ENCODE measurements around the gene SELENON. TPM values are rescaled to one million over a fixed set of nuclear protein-coding genes. Genes with fewer than 3 reads are reported as not detected.
A peak's percentile ranks its signal among the peaks of the same experiment; 100 is the strongest.

Gene SELENON
- total RNA-seq, 1 donor from 2014 or later: 87.1 TPM

DNA sequence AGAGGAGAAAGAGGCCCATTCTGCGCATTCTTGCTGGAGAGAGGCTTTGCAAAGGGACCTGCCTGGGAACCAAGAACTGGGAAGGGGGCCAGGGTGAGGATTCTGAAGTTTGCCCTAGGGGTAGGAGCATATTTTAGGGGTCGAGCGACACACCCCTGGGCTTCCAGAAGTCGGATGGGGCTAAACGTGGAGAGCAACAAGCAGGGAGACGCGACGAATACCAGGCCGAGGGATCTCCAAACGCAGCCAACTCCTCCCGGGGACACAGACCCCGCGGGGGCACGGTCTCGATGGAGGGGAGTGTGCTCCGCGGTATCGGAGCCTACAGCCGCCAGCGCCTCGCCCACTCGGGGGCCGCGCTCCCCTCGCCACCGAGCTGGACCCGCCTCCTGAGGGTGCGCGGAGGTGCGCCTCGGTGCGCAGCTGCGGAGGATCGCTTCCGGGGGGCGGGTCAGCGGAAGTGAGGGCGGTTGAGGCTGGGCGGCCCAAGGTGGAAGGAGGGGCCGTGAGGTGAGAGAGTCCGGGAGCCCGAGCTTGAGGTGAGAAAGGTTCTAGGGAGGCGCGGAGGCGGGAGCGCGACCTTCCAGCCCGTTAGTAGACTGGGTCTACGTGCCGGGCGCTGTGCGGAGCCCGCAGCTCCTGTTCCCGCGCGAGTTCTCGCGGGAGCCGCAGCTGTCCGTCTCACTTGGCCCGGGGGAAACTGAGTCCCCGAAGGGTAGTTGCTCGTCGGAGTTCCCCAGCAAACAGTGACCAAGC lies 19.7 kb downstream of the SELENON start, which contains the start of gene MTFR1L:
Gene MTFR1L (plus strand): TSS at position 464 of the 756 bp plus-strand sequence. CDS start 3,151 bp downstream, outside the sequence.
- TF ChIP-seq, protein P1, sequence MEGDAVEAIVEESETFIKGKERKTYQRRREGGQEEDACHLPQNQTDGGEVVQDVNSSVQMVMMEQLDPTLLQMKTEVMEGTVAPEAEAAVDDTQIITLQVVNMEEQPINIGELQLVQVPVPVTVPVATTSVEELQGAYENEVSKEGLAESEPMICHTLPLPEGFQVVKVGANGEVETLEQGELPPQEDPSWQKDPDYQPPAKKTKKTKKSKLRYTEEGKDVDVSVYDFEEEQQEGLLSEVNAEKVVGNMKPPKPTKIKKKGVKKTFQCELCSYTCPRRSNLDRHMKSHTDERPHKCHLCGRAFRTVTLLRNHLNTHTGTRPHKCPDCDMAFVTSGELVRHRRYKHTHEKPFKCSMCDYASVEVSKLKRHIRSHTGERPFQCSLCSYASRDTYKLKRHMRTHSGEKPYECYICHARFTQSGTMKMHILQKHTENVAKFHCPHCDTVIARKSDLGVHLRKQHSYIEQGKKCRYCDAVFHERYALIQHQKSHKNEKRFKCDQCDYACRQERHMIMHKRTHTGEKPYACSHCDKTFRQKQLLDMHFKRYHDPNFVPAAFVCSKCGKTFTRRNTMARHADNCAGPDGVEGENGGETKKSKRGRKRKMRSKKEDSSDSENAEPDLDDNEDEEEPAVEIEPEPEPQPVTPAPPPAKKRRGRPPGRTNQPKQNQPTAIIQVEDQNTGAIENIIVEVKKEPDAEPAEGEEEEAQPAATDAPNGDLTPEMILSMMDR (IDR thresholded peaks at IDR 0.05; ENCODE audit: unreplicated experiment): no peak

DNA sequence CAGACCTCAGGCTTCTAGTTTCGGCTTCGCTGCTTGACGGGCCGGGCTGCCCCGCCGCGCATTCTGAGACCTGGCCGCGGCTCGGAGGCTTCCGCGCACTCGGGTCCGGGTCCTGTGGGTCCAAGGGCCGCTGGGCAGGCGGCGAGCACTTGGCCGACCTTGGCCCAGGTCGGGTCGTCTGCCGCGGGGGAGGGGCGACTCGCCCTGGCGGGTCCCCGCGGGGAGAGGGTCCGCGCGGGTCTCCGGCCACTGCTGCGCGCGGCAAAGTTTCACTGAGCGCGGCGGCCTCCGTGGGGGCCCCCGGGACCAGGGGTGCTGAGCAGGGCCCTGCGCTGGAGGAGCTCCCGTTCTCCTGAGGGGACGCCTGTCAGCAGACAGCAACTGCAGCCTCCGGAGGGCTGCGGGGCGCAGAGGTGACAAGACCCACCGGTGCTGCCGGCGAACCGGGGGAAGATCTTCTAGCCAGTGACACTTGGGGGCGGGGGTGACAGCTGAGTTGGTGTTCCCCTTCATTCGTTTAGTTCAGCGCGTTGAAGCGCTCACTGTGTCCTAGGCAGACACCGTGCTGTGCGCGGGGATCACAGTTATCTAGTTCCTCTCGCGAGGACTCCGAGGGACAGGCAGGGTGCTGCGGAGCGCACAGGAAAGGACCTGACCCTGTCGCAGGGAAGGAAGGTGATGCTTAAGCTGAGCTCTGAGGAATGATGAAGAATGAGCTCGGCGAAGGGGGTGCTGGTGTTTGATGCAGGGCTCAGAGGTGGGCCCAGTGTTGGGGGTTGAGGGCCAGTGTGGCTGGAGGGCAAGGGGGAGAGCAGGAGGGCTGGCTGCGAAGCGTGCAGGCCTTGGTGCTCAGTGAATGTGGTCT lies 20.5 kb downstream of the SELENON start:
- TF ChIP-seq, protein P1 (IDR thresholded peaks at IDR 0.05; ENCODE audit: unreplicated experiment): no peak
- Mint-ChIP-seq H3K36me3 (ENCODE audit: insufficient read depth) (no peaks in the 10 kb centered on the region), H3K4me3 (ENCODE audit: low read depth) (peak overlapping the region; percentile 99), H3K27ac (peak overlapping the region; percentile 99), H3K27me3 (no peaks in the 10 kb centered on the region), H3K4me1 (ENCODE audit: low read depth) (peaks cover 26% of the 10 kb centered on the region), H3K9me3 (ENCODE audit: low read depth) (no peaks in the 10 kb centered on the region)
- no peak for DNase-seq (ENCODE audit: low spot score, unreplicated experiment)

More for the DNA sequence above, 19.7 kb downstream of the SELENON start, which contains the start of gene MTFR1L:
- peak; percentile 78 for DNase-seq (ENCODE audit: low spot score, unreplicated experiment)
- Mint-ChIP-seq H3K4me3 (ENCODE audit: low read depth) (peak within 1 kb of the TSS; percentile 99), H3K36me3 (ENCODE audit: insufficient read depth) (peaks cover 3% of the 10 kb centered on the region), H3K27me3 (no peaks in the 10 kb centered on the region), H3K27ac (peak within 1 kb of the TSS; percentile 99), H3K4me1 (ENCODE audit: low read depth) (peaks cover 26% of the 10 kb centered on the region), H3K9me3 (ENCODE audit: low read depth) (no peaks in the 10 kb centered on the region)

DNA sequence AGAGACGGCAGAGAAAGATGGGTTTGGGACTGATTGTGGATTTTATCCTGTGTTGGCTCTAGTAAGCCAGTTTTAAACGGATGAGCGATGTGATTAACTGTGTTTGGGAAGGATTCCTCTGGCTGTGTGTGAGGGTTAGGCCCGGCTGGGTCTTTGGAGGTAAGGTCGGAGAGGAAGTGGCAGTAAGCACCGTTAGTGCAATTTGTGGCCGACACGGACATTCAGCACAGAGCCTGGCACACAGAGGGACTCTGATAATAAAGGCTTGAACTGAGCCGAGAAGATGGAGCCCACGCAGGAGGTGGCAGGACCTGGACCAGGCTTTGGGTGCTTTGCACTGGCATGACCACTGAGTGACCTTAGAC lies 21.1 kb downstream of the SELENON start:
- Mint-ChIP-seq H3K27ac (peak overlapping the region; percentile 94), H3K4me1 (ENCODE audit: low read depth) (peaks cover 26% of the 10 kb centered on the region), H3K27me3 (no peaks in the 10 kb centered on the region), H3K9me3 (ENCODE audit: low read depth) (no peaks in the 10 kb centered on the region), H3K36me3 (ENCODE audit: insufficient read depth) (peaks cover under 1% of the 10 kb centered on the region), H3K4me3 (ENCODE audit: low read depth) (peak overlapping the region; percentile 88)
- DNase-seq (ENCODE audit: low spot score, unreplicated experiment): no peak
- TF ChIP-seq, protein P1 (IDR thresholded peaks at IDR 0.05; ENCODE audit: unreplicated experiment): no peak

DNA sequence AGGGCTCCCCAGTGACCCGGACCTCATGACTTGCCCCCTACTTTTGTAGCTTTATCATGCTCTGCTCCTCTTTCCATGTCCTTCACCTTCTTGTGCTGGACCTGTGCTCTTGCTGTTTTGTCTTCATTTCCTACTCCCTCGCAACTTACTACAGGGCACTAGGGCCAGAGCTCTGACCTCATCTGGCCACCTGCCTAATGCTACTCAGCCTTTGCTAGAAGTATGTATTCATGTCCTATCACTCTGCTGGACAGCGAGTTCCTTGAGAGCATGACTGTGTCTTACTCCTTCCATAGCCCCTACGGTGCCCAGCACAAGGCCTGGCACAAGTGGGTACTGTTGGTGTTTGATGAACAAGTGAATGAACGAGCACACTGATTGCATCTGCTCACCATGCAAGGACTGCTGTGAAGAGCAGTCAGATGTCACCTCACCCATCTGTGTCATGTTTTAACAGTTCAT lies 21.7 kb downstream of the SELENON start:
- no peak for DNase-seq (ENCODE audit: low spot score, unreplicated experiment)
- Mint-ChIP-seq H3K4me1 (ENCODE audit: low read depth) (peaks cover 26% of the 10 kb centered on the region), H3K36me3 (ENCODE audit: insufficient read depth) (peaks cover 3% of the 10 kb centered on the region), H3K4me3 (ENCODE audit: low read depth) (peak overlapping the region; percentile 88), H3K9me3 (ENCODE audit: low read depth) (no peaks in the 10 kb centered on the region), H3K27me3 (no peaks in the 10 kb centered on the region), H3K27ac (no peak overlapping the region)
- TF ChIP-seq, protein P1 (IDR thresholded peaks at IDR 0.05; ENCODE audit: unreplicated experiment): no peak

DNA sequence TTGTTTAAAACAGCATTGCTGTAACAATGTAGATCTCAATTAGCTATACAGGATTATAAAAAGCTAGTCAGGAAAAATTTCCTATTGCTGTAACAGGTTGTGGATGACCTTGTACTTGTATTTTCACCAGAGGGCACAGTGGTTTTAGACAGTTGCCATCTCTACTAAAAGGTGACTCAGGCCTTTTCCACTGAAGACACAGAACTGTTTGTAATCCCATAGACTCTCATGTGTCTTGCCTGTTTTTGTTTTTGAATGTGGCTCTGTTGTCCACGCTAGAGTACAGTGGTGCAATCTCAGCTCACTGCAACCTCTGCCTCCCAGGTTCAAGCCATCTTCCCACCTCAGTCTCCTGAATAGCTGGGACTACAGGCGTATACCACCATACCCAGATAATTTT lies 25.6 kb downstream of the SELENON start:
- no peak for DNase-seq (ENCODE audit: low spot score, unreplicated experiment)
- no peak overlapping the region for H3K27ac Mint-ChIP-seq
- H3K27me3 Mint-ChIP-seq: no peaks in the 10 kb centered on the region
- no peak overlapping the region for H3K4me3 Mint-ChIP-seq (ENCODE audit: low read depth)
- H3K4me1 Mint-ChIP-seq (ENCODE audit: low read depth): peaks cover 9% of the 10 kb centered on the region
- H3K36me3 Mint-ChIP-seq (ENCODE audit: insufficient read depth): peaks cover 16% of the 10 kb centered on the region
- TF ChIP-seq, protein P1 (IDR thresholded peaks at IDR 0.05; ENCODE audit: unreplicated experiment): no peak
- no peaks in the 10 kb centered on the region for H3K9me3 Mint-ChIP-seq (ENCODE audit: low read depth)
